IMR-90 (cell line): ENCODE measurements around the gene POLD4.

Experiments used
- CEBPB ChIP-seq: IDR thresholded peaks from 2 replicates; pipeline ENCODE4 v1.6.1; 2012; ENCODE audit warnings: low read depth, low read length, improper control_type of control experiment
- ELK1 ChIP-seq: fragments of 150-350 bp; IDR thresholded peaks from 2 replicates; pipeline ENCODE4 v1.6.1; 2016; ENCODE audit warnings: low read depth, mild to moderate bottlenecking, low read length, moderate library complexity, borderline replicate concordance
- MXI1 ChIP-seq: IDR thresholded peaks from 2 replicates; pipeline ENCODE4 v1.6.1; 2012; ENCODE audit warnings: low read depth, mild to moderate bottlenecking, low read length, moderate library complexity, borderline replicate concordance
- POLR2A ChIP-seq: IDR thresholded peaks from 2 replicates; pipeline ENCODE4 v1.6.1; 2012; ENCODE audit warnings: mild to moderate bottlenecking, low read depth, low read length
- RAD21 ChIP-seq: IDR thresholded peaks from 2 replicates; pipeline ENCODE4 v1.6.1; 2012; ENCODE audit warnings: low read length, improper control_type of control experiment
- SMC3 ChIP-seq: fragments of 150-350 bp; IDR thresholded peaks from 2 replicates; pipeline ENCODE4 v1.6.1; 2016; ENCODE audit warnings: low read depth, mild to moderate bottlenecking, antibody characterized with exemption, low read length, moderate library complexity
- TF ChIP-seq, protein P1 (sequence below): conservative IDR thresholded peaks from 2 replicates; pipeline ENCODE4 v1.5.1; 2012; ENCODE audit warnings: mild to moderate bottlenecking, low read depth, low read length, improper control_type of control experiment
- TF ChIP-seq, protein P2 (sequence below): fragments of 150-350 bp; IDR thresholded peaks from 2 replicates; pipeline ENCODE4 v1.6.1; 2017; ENCODE audit warnings: mild to moderate bottlenecking, antibody characterized with exemption, low read length, low read depth

DNA sequence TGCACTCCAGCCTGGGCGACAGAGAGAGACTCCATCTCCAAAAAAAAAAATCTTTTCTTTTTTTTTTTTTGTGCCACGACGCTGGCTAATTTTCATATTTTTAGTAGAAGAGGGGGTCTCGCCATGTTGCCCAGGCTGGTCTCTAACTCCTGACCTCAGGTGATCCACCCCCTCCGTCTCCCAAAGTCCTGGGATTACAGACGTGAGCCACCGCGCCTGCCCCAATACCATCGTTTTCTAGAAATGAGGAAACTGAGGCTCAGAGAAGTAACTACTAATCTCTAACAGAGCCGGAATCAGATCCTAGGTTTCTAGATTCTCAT, 36.5 kb downstream of the POLD4 start:
- no peak for TF ChIP-seq POLR2A
- TF ChIP-seq, protein P1, sequence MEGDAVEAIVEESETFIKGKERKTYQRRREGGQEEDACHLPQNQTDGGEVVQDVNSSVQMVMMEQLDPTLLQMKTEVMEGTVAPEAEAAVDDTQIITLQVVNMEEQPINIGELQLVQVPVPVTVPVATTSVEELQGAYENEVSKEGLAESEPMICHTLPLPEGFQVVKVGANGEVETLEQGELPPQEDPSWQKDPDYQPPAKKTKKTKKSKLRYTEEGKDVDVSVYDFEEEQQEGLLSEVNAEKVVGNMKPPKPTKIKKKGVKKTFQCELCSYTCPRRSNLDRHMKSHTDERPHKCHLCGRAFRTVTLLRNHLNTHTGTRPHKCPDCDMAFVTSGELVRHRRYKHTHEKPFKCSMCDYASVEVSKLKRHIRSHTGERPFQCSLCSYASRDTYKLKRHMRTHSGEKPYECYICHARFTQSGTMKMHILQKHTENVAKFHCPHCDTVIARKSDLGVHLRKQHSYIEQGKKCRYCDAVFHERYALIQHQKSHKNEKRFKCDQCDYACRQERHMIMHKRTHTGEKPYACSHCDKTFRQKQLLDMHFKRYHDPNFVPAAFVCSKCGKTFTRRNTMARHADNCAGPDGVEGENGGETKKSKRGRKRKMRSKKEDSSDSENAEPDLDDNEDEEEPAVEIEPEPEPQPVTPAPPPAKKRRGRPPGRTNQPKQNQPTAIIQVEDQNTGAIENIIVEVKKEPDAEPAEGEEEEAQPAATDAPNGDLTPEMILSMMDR: no peak
- no peak for TF ChIP-seq CEBPB
- TF ChIP-seq, protein P2, sequence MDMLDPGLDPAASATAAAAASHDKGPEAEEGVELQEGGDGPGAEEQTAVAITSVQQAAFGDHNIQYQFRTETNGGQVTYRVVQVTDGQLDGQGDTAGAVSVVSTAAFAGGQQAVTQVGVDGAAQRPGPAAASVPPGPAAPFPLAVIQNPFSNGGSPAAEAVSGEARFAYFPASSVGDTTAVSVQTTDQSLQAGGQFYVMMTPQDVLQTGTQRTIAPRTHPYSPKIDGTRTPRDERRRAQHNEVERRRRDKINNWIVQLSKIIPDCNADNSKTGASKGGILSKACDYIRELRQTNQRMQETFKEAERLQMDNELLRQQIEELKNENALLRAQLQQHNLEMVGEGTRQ: no peak
- no peak for TF ChIP-seq MXI1
- TF ChIP-seq SMC3: no peak
- no peak for TF ChIP-seq ELK1
- no peak for TF ChIP-seq RAD21
